Measurements from ENCODE around the gene SEC24C.
"Not testable (repeated sequence)": the region's sequence is repeated elsewhere in the genome, so short reads cannot be mapped to it uniquely, and the experiment has no call there.

The SEC24C gene, protein sequence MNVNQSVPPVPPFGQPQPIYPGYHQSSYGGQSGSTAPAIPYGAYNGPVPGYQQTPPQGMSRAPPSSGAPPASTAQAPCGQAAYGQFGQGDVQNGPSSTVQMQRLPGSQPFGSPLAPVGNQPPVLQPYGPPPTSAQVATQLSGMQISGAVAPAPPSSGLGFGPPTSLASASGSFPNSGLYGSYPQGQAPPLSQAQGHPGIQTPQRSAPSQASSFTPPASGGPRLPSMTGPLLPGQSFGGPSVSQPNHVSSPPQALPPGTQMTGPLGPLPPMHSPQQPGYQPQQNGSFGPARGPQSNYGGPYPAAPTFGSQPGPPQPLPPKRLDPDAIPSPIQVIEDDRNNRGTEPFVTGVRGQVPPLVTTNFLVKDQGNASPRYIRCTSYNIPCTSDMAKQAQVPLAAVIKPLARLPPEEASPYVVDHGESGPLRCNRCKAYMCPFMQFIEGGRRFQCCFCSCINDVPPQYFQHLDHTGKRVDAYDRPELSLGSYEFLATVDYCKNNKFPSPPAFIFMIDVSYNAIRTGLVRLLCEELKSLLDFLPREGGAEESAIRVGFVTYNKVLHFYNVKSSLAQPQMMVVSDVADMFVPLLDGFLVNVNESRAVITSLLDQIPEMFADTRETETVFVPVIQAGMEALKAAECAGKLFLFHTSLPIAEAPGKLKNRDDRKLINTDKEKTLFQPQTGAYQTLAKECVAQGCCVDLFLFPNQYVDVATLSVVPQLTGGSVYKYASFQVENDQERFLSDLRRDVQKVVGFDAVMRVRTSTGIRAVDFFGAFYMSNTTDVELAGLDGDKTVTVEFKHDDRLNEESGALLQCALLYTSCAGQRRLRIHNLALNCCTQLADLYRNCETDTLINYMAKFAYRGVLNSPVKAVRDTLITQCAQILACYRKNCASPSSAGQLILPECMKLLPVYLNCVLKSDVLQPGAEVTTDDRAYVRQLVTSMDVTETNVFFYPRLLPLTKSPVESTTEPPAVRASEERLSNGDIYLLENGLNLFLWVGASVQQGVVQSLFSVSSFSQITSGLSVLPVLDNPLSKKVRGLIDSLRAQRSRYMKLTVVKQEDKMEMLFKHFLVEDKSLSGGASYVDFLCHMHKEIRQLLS

DNA sequence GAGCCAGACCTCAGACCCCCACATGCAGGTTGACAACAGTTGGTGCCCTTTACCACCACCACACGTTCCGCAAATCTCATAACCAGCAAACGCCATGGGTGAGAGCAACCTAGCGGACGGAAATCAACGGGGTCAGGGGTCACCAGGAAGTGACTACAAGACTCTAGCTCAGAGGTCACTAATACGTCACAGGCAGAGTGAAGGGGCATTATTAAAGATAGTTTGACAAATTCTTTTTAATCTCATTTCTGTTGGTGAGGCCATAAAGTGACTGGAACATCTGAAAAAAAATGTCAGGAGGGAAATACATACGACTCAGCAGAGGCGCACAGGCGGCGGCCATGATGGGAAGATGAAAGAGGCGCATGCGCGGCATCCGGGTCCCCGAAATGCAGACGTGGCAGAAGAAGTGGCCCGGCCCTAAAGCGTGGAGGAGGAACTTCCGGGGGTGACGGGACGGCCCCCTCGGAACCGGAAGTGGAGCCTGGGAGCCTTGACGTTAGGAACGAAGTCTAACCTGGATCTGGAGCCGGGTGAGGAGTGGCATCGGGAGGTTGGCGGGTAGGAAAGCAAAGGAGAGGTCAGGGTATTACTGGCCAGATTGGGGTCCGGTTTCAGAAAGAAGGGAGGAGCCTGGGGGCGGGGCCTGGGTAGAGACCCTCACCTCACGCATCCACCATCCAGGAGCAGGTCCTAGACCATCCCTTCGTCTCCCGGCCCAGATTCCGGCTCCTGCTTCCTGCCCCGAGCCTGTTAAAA lies at the start of gene SEC24C:
TSS of gene SEC24C (plus strand) at position 468 of the 759 bp plus-strand sequence. CDS start 2,461 bp downstream, outside the sequence.
- DNase-seq (ENCODE audit: low read depth), result peak; percentile 88

DNA sequence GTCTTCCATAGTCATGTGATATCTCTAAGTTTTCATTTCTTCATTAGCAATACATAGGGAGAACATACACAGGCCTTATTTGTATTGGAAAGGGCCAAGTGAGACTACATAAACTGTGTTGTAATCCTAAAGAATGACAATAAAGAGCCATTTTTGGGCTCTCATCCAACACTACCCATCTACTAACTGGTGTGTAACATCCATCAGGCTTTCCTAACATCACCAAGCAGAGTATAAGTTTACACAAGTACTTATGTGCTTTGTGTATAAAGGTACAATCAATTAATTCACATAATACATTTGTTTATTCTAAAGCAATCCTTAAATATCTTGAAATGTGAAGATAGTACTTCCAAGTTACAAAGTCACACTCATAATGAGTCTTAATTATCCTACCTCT lies 48.9 kb upstream of the SEC24C start:
- not testable (repeated sequence) for DNase-seq (ENCODE audit: low read depth)

DNA sequence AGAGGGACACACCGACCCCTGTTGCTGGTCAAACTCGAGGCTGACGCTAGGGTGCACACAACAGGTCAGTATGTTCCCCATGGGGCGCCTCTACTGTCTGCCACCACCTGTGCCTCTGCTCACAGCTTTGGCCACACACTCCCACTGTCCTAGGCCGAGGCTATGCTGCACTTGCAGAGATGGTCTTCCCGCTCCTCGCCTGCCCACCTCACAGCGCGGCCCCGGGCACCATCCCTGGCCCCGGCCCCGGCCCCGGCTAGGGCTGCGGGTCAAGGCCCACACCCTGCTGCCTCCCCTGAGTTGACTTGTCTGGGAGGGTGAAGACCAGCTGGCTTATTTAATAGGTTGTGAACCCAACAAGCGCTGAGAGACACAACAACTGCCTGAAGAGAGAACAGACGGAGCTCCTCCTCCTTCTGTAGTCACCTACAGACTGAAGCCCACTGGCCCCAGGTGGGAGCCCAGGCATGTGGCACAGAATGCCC lies 46.5 kb upstream of the SEC24C start, which contains the start of gene AGAP5:
TSS of gene AGAP5 (minus strand) at position 435 of the 485 bp plus-strand sequence. CDS start at position 81, 354 bp downstream.
- not testable (repeated sequence) for DNase-seq (ENCODE audit: low read depth)

DNA sequence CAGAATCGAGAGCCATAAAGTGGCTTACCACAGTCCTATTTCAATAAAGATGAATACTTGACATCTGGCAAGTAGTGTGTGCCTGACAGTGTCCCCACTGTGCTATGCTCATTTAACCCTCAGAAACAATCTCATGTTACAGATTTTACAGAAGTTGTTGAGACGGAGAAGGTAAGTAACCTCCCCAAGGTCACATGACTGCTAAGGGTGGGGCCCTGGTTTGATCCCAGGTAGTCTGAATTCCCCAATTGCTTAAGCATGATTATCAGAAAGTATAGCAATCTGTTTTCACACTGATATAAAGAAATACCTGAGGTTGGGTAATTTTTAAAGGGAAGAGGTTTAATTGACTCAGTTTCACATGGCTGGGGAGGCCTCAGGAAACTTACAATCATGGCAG lies 45.4 kb upstream of the SEC24C start:
- DNase-seq (ENCODE audit: low read depth), result not testable (repeated sequence)

DNA sequence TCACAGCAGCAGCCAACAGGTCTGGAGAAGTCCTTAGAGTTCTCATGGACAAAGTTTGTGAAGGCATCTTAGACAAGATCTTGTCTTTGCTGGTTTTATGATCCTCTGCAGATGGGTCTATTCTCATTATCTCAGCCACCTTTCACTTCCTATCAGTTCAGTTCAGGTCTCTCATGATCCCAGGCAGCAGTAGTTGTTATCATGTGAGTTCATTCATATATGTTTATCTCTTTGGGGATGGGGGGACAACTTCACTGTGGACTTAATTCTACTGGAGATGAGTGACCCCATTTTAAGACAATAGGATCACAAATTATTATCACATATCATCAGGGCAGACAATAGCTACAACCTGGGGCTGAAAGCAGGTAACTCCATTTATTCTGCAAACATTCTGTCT lies 40.2 kb upstream of the SEC24C start:
- DNase-seq (ENCODE audit: low read depth), result not testable (repeated sequence)

DNA sequence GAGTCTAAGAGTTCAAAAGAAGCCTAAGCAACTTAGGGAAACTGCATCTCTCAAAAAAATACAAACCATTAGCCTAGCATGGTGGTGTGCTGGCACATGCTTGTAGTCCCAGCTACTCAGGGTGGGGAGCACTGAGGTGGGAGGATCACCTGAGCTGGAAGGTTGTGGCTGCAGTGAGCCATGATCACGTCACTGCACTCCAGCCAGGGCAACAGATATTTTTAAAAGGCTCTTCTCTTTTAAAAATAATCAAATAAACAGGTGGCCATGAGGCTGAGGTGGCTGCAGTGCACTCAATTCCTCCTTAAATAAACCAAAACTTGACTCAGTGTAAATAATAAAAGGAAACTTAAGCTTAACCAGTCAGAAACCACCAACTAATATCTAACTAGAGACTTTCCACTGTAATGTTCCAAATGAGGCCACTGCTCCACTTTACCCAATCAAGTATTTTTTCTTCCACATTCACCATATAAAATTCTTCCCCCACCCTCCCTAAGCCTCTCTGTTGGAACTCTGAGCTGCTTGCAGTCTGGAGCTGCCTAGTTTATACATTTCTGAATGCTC lies 38.6 kb upstream of the SEC24C start:
- DNase-seq (ENCODE audit: low read depth), result not testable (repeated sequence)

DNA sequence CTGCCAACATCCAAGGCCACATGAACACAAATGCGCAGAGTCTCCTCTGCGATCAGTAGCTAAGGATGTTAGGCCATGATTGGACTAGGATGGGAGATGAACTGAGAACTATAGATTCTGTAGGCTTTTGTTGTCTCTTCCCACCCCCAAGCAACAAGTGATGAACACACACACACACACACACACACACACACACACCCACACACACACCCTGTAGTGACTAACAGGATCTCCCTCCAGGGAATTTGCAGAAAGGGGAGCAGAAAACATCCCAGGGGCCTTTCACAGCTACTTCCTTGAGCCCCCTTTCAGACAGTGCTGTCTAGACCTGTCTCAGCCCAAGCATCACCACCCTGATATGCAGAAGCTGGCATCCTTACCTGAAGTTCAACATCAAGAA lies 37.7 kb upstream of the SEC24C start:
- not testable (repeated sequence) for DNase-seq (ENCODE audit: low read depth)

DNA sequence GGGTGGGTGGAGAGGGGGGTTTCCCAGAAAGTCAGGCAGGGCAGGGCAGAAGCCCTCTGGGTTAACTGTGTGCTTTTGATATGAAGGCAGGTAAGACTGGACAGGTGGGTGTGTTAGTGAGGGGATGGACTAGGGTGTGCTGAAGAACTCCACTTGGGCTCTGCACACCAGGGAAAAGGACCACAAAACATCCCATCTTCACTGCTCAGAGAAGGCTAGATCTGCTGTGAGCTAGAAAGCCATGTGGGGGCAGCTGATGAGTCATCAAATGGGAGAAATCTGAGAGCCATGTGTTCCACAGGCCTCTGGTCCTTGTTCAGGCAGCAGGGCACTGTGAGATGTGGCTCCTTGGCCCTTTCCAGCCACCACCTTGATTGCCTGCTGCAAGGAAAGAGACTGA lies 36.5 kb upstream of the SEC24C start:
- not testable (repeated sequence) for DNase-seq (ENCODE audit: low read depth)

DNA sequence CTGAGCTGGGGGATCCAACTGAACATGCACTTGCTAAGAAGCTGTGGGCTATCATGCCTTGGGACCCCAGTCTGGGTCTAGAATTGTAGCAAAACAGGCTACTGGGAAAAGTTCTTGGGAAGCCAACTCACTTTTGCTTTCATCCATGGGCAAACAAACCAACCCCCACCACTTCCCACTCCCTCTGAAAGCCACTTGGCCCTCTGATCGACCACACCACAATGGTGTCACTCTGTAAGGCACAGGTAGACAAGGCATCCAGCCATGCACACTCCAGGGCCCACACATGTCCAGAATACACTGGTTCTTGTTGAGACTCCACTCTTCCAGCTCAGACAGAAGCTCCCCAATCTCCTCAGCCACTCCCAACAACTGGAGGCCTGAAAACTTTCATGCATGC lies 36.0 kb upstream of the SEC24C start:
- not testable (repeated sequence) for DNase-seq (ENCODE audit: low read depth)

DNA sequence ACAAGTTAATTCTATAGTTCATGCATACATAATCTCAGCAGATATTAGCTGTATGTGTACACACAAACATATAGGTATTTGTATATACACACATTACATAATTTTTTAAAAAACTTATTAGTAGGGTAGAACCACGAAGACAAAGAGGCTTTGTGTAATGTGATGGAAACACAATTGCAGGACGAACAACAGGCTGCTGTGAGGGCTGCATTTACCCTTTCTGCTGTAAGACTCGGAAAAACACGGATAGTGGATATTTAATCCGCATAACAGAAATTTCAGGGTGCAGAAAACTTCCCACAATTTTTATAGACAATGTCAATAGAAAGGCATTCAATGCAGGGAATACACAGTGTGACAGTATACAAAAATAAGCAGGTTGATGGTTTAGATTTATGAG lies 32.5 kb upstream of the SEC24C start:
- DNase-seq (ENCODE audit: low read depth), result not testable (repeated sequence)

DNA sequence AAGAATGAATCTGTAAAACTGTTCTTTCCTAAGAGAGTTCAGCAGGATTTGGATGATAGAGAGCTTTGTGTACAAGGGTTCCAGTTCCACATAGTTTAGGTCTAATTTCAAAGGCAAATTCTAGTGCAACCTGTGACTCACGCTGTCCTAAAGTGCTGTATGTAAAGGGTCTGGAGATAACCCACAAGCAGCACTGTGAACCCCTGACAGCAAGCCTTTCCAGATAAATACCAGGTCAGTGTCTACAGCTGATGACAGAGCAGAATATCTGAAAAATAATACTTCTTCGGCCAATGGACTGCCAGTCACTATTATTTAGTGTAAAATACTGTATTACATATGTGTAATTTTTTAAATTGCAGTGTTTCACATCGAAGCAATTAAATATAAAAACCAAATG lies 30.3 kb upstream of the SEC24C start:
- not testable (repeated sequence) for DNase-seq (ENCODE audit: low read depth)

DNA sequence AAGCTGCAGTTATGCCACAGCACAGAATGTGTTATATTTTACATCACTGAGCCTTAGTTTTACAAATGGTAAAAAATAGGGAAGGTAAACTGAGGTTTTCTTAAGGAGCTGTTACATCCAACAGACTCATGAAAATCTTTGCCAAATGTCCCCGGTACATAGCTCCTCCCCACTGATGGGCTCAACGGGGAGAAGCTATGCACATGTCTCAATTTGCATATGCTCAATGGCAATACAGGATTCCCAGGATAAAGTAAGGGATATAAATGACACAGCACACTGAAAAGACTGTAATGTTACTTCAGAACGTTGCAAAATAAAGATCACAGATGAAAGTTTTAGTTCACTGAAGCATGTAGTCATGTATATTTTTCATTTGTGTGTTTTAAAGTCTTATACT lies 29.7 kb upstream of the SEC24C start:
- DNase-seq (ENCODE audit: low read depth), result not testable (repeated sequence)

DNA sequence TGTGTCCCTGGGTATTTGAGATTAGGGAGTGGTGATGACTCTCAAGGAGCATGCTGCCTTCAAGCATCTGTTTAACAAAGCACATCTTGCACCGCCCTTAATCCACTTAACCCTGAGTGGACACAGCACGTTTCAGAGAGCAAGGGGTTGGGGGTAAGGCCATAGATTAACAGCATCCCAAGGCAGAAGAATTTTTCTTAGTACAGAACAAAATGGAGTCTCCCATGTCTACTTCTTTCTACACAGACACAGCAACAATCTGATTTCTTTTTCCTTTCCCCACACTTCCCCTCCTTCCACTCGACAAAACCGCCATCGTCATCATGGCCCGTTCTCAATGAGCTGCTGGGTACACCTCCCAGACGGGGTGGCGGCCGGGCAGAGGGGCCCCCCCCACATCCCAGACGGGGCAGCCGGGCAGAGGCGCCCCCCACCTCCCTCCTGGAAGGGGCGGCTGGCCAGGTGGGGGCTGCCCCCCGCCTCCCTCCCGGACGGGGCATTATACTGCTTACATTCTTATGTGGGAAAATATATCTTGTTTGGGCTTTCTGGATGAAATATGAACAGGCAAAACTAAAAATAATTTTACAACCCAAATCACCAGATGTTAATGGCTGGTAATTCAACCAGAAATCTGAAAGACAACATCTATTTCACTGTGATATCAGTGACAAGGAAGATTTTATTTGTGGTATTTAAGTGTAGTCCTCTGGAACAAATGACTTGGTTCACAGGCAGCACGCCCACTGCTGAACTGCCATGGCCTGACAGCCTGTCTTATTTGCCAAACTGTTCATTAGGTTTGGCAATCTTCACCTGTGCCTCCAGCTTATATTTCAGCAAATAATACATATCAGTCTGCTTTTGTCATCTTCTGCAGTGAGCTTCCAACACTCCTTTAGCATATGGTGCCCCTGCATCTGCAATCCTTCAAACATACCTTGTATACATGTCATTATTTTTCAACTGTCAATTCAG lies 28.7 kb upstream of the SEC24C start:
- not testable (repeated sequence) for DNase-seq (ENCODE audit: low read depth)

DNA sequence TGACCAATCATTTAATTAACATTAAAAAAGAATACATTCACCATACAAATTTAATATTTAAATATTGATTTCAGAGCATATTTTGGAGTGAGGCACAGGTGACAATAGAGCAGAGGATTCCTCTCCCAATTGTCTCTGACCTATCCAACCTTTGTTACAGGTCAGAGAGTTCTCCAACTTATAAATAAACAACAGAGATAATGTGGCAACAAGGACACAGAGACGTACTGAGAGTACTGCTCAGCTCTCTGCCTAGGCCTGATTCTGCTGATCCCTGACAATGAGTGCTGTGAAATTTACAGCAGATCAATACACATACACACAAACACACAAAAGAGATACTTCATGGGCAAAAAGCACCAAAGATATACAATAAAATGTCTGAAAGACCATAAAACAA lies 27.9 kb upstream of the SEC24C start:
- DNase-seq (ENCODE audit: low read depth), result no peak

DNA sequence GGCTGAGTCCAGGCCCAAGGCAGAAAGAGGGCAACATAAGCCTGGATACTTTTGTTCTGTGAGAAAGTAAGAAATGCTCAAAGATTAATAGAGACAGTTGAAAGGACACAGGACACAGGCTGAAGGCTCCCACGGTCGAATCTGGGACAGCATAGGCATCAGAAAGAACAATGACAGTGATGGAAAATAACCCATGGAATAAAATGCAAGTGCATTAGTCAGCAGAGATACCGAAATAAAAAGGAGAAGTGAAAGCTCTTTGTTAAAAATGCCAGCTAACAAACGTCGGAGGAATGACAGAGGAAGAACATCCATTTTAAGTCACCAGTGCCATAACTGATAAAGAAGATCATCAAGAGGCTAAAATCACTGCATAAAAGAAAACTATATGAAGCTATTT lies 26.6 kb upstream of the SEC24C start:
- no peak for DNase-seq (ENCODE audit: low read depth)

DNA sequence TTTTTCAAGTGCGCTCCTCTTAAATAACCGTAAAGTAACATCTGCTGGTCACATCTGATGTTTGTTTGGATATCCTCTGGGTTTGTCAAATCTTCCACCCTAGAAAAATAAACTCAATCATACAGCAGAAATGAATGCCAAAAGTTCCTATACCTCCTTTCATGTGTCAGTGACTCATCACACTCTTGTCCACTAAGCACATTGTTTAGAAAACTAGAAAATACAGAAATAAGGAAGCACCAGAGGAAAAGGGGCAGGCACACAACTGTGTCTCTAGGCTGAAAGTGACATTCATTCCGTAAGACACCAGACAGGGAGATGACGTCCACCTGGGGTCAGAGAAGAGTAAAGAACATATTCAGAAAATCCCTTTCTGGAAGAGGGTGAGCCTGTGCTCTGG lies 23.6 kb upstream of the SEC24C start:
- DNase-seq (ENCODE audit: low read depth), result not testable (repeated sequence)

DNA sequence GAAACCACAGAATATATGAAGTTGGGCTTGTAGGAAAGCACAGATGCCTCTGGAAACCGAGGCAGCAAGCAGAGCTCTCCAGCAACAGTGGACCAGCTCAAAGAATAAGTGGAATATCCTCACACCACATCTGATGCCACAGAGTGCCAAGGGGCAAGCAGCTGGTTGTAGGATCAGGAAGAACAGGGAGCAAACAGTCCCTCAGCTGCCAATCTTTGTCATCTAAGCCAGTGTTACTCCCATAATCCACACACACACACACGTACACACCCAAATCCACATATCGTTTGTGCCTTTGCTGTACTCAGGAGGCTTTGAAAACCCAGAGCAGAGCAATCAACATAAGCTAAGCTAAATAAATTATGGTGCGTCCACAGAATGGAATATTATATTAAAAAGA lies 20.7 kb upstream of the SEC24C start:
- DNase-seq (ENCODE audit: low read depth), result no peak

DNA sequence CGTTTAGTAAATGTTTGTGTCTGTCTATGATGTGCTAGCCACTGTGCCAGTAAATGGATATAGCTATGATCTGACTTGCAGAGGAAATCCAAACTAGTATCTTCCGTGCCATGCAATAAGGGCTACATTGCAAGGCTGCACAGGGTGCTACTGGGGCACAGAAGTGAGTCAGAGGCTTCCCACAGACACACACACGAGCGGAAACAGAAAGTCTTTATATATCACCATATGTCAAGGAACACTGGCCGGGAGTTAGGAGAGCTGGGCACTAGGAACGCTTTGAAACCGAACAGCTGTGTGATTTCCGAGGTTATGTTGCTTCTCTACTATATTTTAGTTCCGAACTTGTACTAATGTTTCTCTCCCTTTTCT lies 14.4 kb upstream of the SEC24C start:
- peak; percentile 17 for DNase-seq (ENCODE audit: low read depth)

DNA sequence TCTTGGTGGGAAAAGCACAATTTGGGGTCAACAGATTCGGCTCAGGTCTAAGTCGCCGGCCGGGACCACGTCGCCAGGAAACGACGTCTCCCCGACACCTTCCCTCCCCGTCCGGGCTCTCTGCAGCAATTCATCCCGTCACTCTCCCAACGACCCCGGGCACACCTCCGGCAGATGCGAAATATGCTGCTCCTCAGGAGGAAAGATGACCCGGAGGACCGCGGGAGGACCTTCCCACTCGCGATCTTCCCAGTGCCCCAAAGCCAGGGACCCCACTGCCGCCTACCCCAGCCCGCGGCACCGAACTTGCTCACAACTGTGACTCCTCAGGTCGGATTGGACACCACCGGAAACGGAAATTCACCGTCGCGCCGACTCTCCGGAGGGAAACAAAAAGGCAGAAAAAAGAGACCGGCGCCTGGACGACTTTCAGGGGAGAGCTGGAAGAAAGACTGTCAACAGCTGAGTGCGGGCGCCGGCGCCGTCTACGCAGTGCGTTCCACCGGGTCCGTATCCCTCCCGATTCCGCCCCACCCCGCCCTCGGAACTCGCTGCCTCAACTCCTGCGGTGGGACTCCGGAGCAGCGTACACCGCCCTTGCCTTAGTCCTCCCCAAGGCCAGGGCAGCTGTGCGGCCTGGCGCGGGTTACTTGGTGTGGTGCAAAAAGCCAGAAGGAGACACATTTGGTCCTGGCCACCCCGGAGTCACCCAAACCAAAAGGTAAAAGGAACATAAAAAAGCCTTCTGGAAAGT lies 13.8 kb upstream of the SEC24C start:
- peak; percentile 93 for DNase-seq (ENCODE audit: low read depth)

Data from activated T-cell treated with anti-CD3 and anti-CD28 coated beads for 48 hours (primary cell).